Keratinocyte (primary cell): ENCODE measurements around the gene BRD7. TPM values are rescaled to one million over a fixed set of nuclear protein-coding genes. Genes with fewer than 3 reads are reported as not detected.
A peak's percentile ranks its signal among the peaks of the same experiment; 100 is the strongest.

Source experiments
- DNase-seq: peaks from one replicate; pipeline ENCODE4 v3.0.0-alpha.2; 2011; ENCODE audit warnings: low read depth, missing footprints, low spot score
- FAIRE-seq: peaks from 2 replicates; lab custom pipeline; 2011; peaks lifted over from hg19 to GRCh38; lab: Jason Lieb, UNC
- H2AFZ ChIP-seq: 2 replicates; pipeline ENCODE4 v1.6.0; 2012; ENCODE audit warnings: low read length, control low read depth, inconsistent platforms; ENCODE audit not compliant: control insufficient read depth
- H3K27ac ChIP-seq: 2 replicates; pipeline ENCODE4 v1.5.1; 2011; ENCODE audit warnings: low read length; ENCODE audit not compliant: control insufficient read depth, insufficient read depth
- H3K27me3 ChIP-seq: 3 replicates; pipeline ENCODE4 v1.6.0; 2011; ENCODE audit warnings: low read length; ENCODE audit not compliant: control insufficient read depth, insufficient read depth; ENCODE audit errors: extremely low read depth
- H3K36me3 ChIP-seq, 2 experiments: 2 replicates in 1 of 2; 3 replicates in 1 of 2; pipeline ENCODE4 v1.5.1; 2011; ENCODE audit warnings: low read length in 2 of 2, mild to moderate bottlenecking in 1 of 2; ENCODE audit not compliant: control insufficient read depth in 2 of 2, insufficient read depth in 2 of 2; ENCODE audit errors: extremely low read depth in 1 of 2
- H3K4me1 ChIP-seq: 3 replicates; pipeline ENCODE4 v1.5.1; 2011; ENCODE audit warnings: low read length; ENCODE audit not compliant: control insufficient read depth, insufficient read depth; ENCODE audit errors: extremely low read depth
- H3K4me2 ChIP-seq: 3 replicates; pipeline ENCODE4 v1.6.0; 2011; ENCODE audit warnings: low read depth, low read length; ENCODE audit not compliant: control insufficient read depth, insufficient read depth; ENCODE audit errors: extremely low read depth
- H3K4me3 ChIP-seq, 3 experiments: fragments of 200-600 bp in 1 of 3; sonication (generic) in 1 of 3; 2 replicates in 2 of 3; 3 replicates in 1 of 3; pipeline ENCODE4 v1.5.1; 2011 to 2016; ENCODE audit warnings: low read length in 3 of 3, mild to moderate bottlenecking in 3 of 3, control low read depth in 2 of 3, inconsistent platforms in 1 of 3, low read depth in 1 of 3, mixed read lengths in 1 of 3, mixed run types in 1 of 3, moderate library complexity in 1 of 3; ENCODE audit not compliant: control insufficient read depth in 2 of 3, insufficient read depth in 2 of 3; ENCODE audit errors: extremely low read depth in 1 of 3
- H3K79me2 ChIP-seq: 2 replicates; pipeline ENCODE4 v1.6.0; 2012; ENCODE audit warnings: low read length; ENCODE audit not compliant: control insufficient read depth, insufficient read depth
- H3K9ac ChIP-seq: 3 replicates; pipeline ENCODE4 v1.6.0; 2011; ENCODE audit warnings: low read length; ENCODE audit not compliant: control insufficient read depth, insufficient read depth; ENCODE audit errors: extremely low read depth
- H3K9me1 ChIP-seq: 3 replicates; pipeline ENCODE4 v1.6.0; 2011; ENCODE audit warnings: low read length; ENCODE audit not compliant: control insufficient read depth, insufficient read depth; ENCODE audit errors: extremely low read depth
- H3K9me3 ChIP-seq: 2 replicates; pipeline ENCODE4 v1.5.1; 2012; ENCODE audit warnings: low read depth, low read length; ENCODE audit not compliant: control insufficient read depth
- H4K20me1 ChIP-seq: 3 replicates; pipeline ENCODE4 v1.6.0; 2011; ENCODE audit warnings: low read length; ENCODE audit not compliant: control insufficient read depth, insufficient read depth; ENCODE audit errors: extremely low read depth
- CTCF ChIP-seq, 3 experiments: IDR thresholded peaks in 1 of 3; conservative IDR thresholded peaks in 1 of 3; optimal IDR thresholded peaks in 1 of 3; 2 replicates in 2 of 3; 3 replicates in 1 of 3; pipeline versions ENCODE3 to v1.5.1; 2011; ENCODE audit warnings: low read length in 3 of 3, mild to moderate bottlenecking in 3 of 3, moderate library complexity in 2 of 3, control low read depth in 1 of 3, inconsistent platforms in 1 of 3; ENCODE audit not compliant: insufficient read depth in 2 of 3; ENCODE audit errors: extremely low read depth in 1 of 3
- EZH2 ChIP-seq: IDR thresholded peaks from one replicate; pipeline ENCODE4 v1.6.1; 2012; ENCODE audit warnings: inconsistent platforms, mild to moderate bottlenecking, low read length, moderate library complexity
- dilution Hi-C: fragments of 300-500 bp; cut with MboI; formaldehyde crosslinking; loops from one replicate; pipeline ENCODE4 v1.7.0; 2020; ENCODE audit warnings: low sequenced_read_pairs; ENCODE audit not compliant: extremely low pct_ligation_motif_present
- polyA plus RNA-seq, 5 experiments: library from polyadenylated mRNA; depleted of rRNA in 3 of 5; stranded (reverse) in 3 of 5; stranded (forward) in 1 of 5; unstranded in 1 of 5; fragments of >200 nt; gene quantifications; 1 replicate in 1 of 5; 2 replicates in 3 of 5; 3 replicates in 1 of 5; pipeline versions ENCODE4 v1.2.1 to v1.2.3, GENCODE V29; 2011 to 2012; ENCODE audit warnings: missing spikeins in 2 of 5, low read depth in 1 of 5, low replicate concordance in 1 of 5

BRD7 gene
- polyA plus RNA-seq, 1 donor (not counting 4 experiments of a cell fraction or from before 2014, with no cell fraction given), result 66.6 TPM

DNA sequence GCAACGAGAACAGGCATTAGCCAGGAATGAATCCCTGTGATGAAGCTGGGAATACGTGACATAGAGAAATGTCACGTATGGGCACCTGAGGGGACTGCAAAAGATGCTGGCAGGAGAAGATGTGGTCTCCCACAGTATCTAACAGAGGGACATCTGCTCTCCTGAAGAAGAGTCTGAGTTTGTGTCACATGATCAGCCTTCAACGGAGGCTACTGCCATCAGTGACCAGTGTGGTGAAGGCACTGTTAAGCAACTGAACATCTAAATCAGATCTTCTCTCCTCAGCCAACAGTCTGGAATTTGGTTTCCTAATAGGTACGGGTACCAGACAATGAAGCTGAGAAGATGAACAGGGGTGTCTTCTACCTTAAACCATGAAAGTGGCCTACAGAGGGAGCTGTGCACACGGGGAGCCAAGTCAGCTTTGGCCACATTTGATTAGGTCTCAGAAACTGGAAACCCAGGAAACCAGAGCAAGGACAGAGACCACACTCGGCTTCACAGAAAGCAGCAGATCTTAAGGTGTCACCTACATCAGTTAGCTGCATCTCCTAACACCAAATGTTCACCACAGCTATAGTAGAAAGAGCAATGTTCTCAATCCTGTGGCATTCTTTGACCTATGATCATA, 41.8 kb downstream of the BRD7 start:
- Histone ChIP-seq H3K9ac (no peak overlapping the region), H3K9me1 (no peaks in the 10 kb centered on the region), H3K4me3 (no peak overlapping the region), H3K36me3 (peaks cover 20 to 35% of the 10 kb centered on the region in 2 experiments), H3K4me1 (no peaks in the 10 kb centered on the region), H3K9me3 (no peaks in the 10 kb centered on the region), H2AFZ (no peak overlapping the region), H3K79me2 (no peaks in the 10 kb centered on the region), H4K20me1 (peaks cover 2% of the 10 kb centered on the region), H3K4me2 (no peak overlapping the region), H3K27ac (no peak overlapping the region), H3K27me3 (no peaks in the 10 kb centered on the region)
- no peak for DNase-seq
- TF ChIP-seq CTCF (optimal IDR thresholded peaks at IDR 0.05 in 1 of 3, IDR thresholded peaks at IDR 0.05 in 1 of 3, conservative IDR thresholded peaks at IDR 0.05 in 1 of 3; ENCODE audit: extremely low read depth in 1 of 3, insufficient read depth in 2 of 3, low read length in 3 of 3) (peak; percentile 59 to 71 (median 66)), EZH2 (no peak)
- FAIRE-seq, result no peak
- dilution Hi-C loops, result no loop called here

DNA sequence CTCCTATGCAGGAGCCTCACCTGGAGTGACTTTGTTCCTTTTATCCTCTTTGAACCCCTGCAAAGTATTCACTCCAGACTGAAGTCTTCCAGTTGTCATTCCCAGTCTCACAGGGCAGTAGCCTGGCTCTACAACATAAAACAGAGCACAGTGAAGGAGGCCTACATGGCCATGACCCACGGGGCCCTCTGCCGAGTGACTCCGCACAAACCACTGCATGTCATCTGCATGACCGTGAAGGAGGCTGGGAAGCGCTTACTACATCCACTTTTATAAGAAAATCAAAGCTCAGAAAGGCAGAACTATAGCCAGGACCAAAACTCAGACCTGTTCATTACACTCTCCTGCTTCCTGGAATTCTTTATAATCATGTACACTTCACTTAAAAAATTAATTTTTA, 42.5 kb downstream of the BRD7 start:
- DNase-seq (no peak), FAIRE-seq (no peak)
- H3K4me2 ChIP-seq, result no peak overlapping the region
- no peak overlapping the region for H2AFZ ChIP-seq
- no peaks in the 10 kb centered on the region for H3K9me3 ChIP-seq
- H4K20me1 ChIP-seq, result peaks cover 2% of the 10 kb centered on the region
- H3K27me3 ChIP-seq, result no peaks in the 10 kb centered on the region
- no peak for TF ChIP-seq CTCF (optimal IDR thresholded peaks at IDR 0.05 in 1 of 3, IDR thresholded peaks at IDR 0.05 in 1 of 3, conservative IDR thresholded peaks at IDR 0.05 in 1 of 3; ENCODE audit: extremely low read depth in 1 of 3, insufficient read depth in 2 of 3, low read length in 3 of 3)
- TF ChIP-seq EZH2, result no peak
- no peak overlapping the region for H3K4me3 ChIP-seq
- H3K79me2 ChIP-seq, result no peaks in the 10 kb centered on the region
- H3K9ac ChIP-seq, result no peak overlapping the region
- no peak overlapping the region for H3K27ac ChIP-seq
- H3K4me1 ChIP-seq, result no peaks in the 10 kb centered on the region
- dilution Hi-C loops, result no loop called here
- no peaks in the 10 kb centered on the region for H3K9me1 ChIP-seq
- peaks cover 20 to 39% of the 10 kb centered on the region in 2 experiments for H3K36me3 ChIP-seq
